ENCODE data around the gene ADK. TPM values are rescaled to one million over a fixed set of nuclear protein-coding genes. Genes with fewer than 3 reads are reported as not detected.
A peak's percentile ranks its signal among the peaks of the same experiment; 100 is the strongest.

ADK gene
- total and polyA plus RNA-seq, 8 donors: 7.2 to 66.1 (median 21.5) TPM

DNA sequence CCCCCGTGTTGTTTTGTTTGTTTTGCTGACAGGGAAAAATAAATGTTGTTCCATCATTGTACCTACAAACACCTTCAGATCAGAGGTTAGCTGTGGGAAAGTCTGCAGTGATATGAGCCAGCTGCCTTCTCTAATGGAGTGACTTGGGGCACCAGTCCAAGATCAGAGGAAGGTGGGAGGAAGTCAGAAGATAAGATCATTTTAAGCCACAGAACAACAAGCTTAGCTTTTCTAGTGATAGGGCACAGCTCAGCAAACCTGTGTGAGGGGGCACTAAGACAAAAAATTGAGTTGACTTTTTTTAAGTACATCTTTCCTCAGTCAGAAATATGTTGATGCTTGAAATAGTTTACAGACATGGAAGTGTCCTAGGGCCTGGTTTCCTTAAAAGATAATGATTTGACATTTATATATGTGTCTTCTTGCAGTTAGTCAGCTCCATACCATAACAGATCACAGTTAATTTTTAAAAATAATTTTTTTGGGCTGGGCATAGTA lies 435.1 kb downstream of the ADK start:
- TF ChIP-seq, protein P1, sequence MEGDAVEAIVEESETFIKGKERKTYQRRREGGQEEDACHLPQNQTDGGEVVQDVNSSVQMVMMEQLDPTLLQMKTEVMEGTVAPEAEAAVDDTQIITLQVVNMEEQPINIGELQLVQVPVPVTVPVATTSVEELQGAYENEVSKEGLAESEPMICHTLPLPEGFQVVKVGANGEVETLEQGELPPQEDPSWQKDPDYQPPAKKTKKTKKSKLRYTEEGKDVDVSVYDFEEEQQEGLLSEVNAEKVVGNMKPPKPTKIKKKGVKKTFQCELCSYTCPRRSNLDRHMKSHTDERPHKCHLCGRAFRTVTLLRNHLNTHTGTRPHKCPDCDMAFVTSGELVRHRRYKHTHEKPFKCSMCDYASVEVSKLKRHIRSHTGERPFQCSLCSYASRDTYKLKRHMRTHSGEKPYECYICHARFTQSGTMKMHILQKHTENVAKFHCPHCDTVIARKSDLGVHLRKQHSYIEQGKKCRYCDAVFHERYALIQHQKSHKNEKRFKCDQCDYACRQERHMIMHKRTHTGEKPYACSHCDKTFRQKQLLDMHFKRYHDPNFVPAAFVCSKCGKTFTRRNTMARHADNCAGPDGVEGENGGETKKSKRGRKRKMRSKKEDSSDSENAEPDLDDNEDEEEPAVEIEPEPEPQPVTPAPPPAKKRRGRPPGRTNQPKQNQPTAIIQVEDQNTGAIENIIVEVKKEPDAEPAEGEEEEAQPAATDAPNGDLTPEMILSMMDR (IDR thresholded peaks at IDR 0.05): no peak
- TF ChIP-seq POLR2AphosphoS5 (IDR thresholded peaks at IDR 0.05): no peak
- TF ChIP-seq EP300 (IDR thresholded peaks at IDR 0.05): no peak
- TF ChIP-seq POLR2A (IDR thresholded peaks at IDR 0.05): no peak
- Histone ChIP-seq H3K27ac (peak overlapping the region in 4 of 5 donors; percentile 36 to 74 (median 64)), H3K36me3 (no peaks in the 10 kb centered on the region), H3K27me3 (no peaks in the 10 kb centered on the region), H3K4me3 (no peak overlapping the region), H3K9me3 (no peaks in the 10 kb centered on the region), H3K4me1 (peaks cover 10 to 60% (median 36%) of the 10 kb centered on the region in 4 donors)
- intact Hi-C loops (cut with DNase I; ENCODE audit: low total_unique reads): no loop called here
- peak in 1 of 2 donors; percentile 65 for DNase-seq
- WGBS, 5 donors: 0 to 3% (median 2%) methylated on average over 1 of the region's 1 CpG

DNA sequence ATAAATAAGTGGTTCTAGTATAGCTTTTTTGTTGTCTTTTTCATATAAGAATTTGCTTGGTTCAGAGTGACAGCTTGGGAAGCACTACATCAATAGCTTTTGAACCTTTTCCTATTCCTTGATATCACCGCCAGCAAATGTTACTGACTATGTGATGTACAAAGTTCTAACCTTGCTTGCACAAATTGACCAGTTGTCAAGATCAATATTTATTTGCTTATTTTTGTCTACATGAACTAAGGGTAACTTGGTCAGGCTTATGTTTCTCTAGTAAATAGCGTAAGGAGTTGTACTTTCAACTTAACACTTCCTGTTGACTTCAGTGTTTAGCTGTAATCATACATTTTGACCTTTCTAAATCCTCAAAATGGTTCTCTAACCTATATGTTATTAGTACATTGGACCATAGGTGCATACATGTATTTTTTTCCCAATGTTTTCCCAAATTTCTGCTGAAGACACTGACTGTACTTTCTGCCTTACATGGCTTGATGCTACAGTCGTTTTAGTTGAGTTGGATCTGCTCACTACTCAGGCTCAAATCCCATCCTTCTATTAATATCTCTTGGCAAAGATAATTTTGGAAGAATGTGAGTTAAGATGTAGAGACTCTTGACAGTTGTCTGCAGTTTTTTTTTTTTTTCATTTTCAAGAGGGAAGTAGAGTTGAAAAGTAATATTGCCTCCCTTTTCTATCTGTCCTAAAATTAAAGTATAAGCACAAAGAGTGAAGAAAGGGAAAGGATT lies 436.3 kb downstream of the ADK start:
- Histone ChIP-seq H3K36me3 (no peaks in the 10 kb centered on the region), H3K4me1 (peaks cover 10 to 68% (median 36%) of the 10 kb centered on the region in 4 donors), H3K27me3 (no peaks in the 10 kb centered on the region), H3K27ac (peak overlapping the region in 2 of 5 donors; percentile 3 to 69), H3K9me3 (no peaks in the 10 kb centered on the region), H3K4me3 (no peak overlapping the region)
- WGBS, 5 donors: 74 to 86% (median 79%) methylated on average over 3 of the region's 3 CpGs
- intact Hi-C loops (cut with DNase I; ENCODE audit: low total_unique reads): no loop called here
- peak in 1 of 2 donors; percentile 43 for DNase-seq
- TF ChIP-seq, protein P1 (IDR thresholded peaks at IDR 0.05): no peak
- no peak for TF ChIP-seq EP300 (IDR thresholded peaks at IDR 0.05)
- no peak for TF ChIP-seq POLR2A (IDR thresholded peaks at IDR 0.05)
- TF ChIP-seq POLR2AphosphoS5 (IDR thresholded peaks at IDR 0.05): no peak

DNA sequence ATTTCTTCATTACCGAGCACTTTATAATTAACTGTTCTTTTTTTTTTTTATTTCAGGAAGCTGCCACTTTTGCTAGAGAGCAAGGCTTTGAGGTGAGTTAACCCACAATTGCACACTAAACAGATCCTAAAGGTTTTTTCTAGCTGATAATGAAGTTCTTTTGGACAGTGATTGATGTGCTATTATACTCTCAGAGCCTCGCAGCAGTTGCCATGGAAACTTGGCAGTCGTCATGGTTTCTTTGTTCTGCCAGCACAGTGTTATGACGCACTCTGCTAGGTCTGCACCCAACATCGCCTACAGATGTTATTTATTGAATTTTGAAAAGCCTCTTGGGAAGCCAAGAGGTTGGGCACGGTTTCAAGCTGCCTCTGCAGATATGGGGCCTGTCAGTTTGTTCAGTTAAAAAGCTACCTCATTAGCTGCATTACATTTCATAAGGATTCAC lies 438.2 kb downstream of the ADK start:
- intact Hi-C loops (cut with DNase I; ENCODE audit: low total_unique reads): no loop called here
- peak; percentile 80 to 97 for DNase-seq
- peaks cover 17 to 88% (median 45%) of the 10 kb centered on the region in 4 donors for H3K4me1 ChIP-seq
- 8 to 19% (median 9%) methylated on average over 6 of the region's 6 CpGs for WGBS, 5 donors
- no peaks in the 10 kb centered on the region for H3K36me3 ChIP-seq
- no peaks in the 10 kb centered on the region for H3K27me3 ChIP-seq
- no peaks in the 10 kb centered on the region for H3K9me3 ChIP-seq
- H3K27ac ChIP-seq: peak overlapping the region in 4 of 5 donors; percentile 18 to 54 (median 43)
- no peak overlapping the region for H3K4me3 ChIP-seq
- TF ChIP-seq EP300 (IDR thresholded peaks at IDR 0.05) (peak; percentile 68), POLR2A (IDR thresholded peaks at IDR 0.05) (no peak), POLR2AphosphoS5 (IDR thresholded peaks at IDR 0.05) (peak; percentile 52 to 82 (median 73))

DNA sequence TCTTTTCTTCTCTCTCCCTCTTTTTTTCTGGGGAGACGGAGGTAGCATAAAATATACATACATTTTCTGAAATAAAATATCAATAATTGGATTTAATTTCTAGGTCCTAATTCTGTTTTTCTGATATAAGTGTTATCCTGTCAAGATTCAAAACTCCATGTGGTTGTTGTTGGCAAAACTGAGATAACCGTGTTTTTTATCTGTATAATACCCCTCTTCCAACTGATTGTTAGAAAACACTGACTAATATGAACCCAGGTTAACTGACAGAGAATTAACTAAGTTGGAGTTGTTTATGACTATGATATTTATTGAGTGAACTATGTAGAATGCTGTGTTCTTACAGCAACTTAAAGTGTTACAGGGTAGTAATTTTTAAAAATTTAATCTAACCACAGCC lies 438.8 kb downstream of the ADK start:
- no peaks in the 10 kb centered on the region for H3K27me3 ChIP-seq
- intact Hi-C loops (cut with DNase I; ENCODE audit: low total_unique reads): no loop called here
- no peak for DNase-seq
- H3K4me1 ChIP-seq: peaks cover 17 to 87% (median 45%) of the 10 kb centered on the region in 4 donors
- TF ChIP-seq EP300 (IDR thresholded peaks at IDR 0.05): no peak
- TF ChIP-seq, protein P1 (IDR thresholded peaks at IDR 0.05): no peak
- no peak for TF ChIP-seq POLR2A (IDR thresholded peaks at IDR 0.05)
- TF ChIP-seq POLR2AphosphoS5 (IDR thresholded peaks at IDR 0.05): no peak
- no peaks in the 10 kb centered on the region for H3K9me3 ChIP-seq
- no peak overlapping the region for H3K4me3 ChIP-seq
- H3K36me3 ChIP-seq: no peaks in the 10 kb centered on the region
- 48 to 59% (median 54%) methylated on average over 2 of the region's 2 CpGs for WGBS, 5 donors
- H3K27ac ChIP-seq: peak overlapping the region in 4 of 5 donors; percentile 18 to 54 (median 43)

Data from stomach (tissue), 9 donors.